T-helper 2 cell treated with Interferon-gamma antibody and Interleukin-4, amounts not matched to agents 5 μg/mL and 100 μg/mL, for 36 hours (primary cell): ENCODE measurements around the gene CTNNA2.

Experiments used
- DNase-seq: peaks from one replicate; pipeline ENCODE4 v3.0.0; 2021; ENCODE audit warnings: low spot score
- H3K27ac Mint-ChIP-seq: one replicate; pipeline ENCODE4 v1.8.0; 2021; ENCODE audit warnings: mild to moderate bottlenecking, mixed read lengths
- H3K27me3 Mint-ChIP-seq: one replicate; pipeline ENCODE4 v1.8.0; 2021; ENCODE audit warnings: low read depth, mixed read lengths
- H3K36me3 Mint-ChIP-seq: one replicate; pipeline ENCODE4 v1.8.0; 2021; ENCODE audit warnings: low read depth, mixed read lengths
- H3K4me1 Mint-ChIP-seq: one replicate; pipeline ENCODE4 v1.8.0; 2021; ENCODE audit warnings: low read depth, mixed read lengths
- H3K4me3 Mint-ChIP-seq: one replicate; pipeline ENCODE4 v1.8.0; 2022; ENCODE audit warnings: mild to moderate bottlenecking, moderate library complexity, mixed read lengths
- H3K9me3 Mint-ChIP-seq: one replicate; pipeline ENCODE4 v1.8.0; 2021; ENCODE audit warnings: mixed read lengths

CTNNA2 gene

DNA sequence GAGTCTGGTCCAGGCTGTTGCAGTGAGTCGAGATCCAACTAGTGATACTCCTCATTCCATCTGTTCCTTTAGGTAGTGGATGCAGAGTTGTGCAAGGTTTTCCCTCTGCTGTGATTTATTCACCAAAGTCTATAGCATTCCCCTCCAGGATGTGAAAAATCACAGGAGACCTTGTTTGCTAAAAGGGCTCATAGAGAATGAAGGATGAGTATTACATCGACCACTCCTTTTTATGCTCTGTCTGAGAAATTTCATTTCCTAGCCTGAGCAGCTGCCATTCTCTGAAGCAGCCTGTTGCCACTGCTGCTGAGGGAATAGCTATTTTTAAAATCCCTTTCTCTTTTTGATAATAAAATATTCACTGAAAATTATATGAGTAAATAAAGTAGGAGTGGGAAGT, 925.8 kb downstream of the CTNNA2 start:
- Mint-ChIP-seq H3K27me3 (no peaks in the 10 kb centered on the region), H3K36me3 (no peaks in the 10 kb centered on the region), H3K4me1 (no peaks in the 10 kb centered on the region), H3K4me3 (no peak overlapping the region), H3K27ac (no peak overlapping the region), H3K9me3 (peaks cover 30% of the 10 kb centered on the region)
- no peak for DNase-seq

DNA sequence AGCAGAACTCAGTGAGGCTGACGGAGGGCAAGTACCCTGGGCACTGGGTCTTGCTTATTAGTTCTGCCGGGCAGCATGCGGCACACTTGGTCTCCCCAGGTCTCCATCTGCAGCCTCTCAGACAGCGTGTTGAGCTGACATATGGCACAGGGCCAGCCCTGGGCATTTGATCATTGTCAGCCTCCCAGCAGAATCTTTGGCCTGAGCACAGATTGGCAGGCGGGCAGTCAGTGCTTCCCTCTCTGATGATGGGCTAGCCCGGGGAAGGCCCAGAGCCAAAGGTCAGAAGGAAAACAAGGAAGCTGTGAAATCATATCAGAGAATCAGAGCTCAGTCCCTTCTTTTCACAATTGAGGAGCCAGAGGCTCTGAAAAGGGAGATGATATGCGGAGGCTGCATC, 941.8 kb downstream of the CTNNA2 start:
- Mint-ChIP-seq H3K9me3 (peaks cover 32% of the 10 kb centered on the region), H3K4me1 (no peaks in the 10 kb centered on the region), H3K27me3 (no peaks in the 10 kb centered on the region), H3K4me3 (no peak overlapping the region), H3K27ac (no peak overlapping the region), H3K36me3 (no peaks in the 10 kb centered on the region)
- no peak for DNase-seq

DNA sequence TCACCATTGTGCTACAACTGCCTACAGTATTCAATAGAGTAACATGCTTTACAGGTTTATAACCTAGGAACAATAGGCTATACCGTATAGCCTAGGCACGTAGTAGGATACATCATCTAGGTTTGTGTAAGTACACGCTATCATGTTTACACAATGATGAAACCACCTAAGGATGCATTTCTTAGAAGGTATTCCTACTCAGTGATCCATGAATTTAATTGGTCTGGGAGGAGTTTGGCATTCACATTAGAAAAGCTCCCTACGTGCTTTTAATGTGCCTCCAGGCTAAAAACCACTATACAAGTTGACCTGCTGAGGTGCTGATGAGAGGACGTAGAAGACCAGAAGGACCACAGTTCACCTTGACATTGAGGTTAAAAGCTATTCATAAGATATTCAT, 946.2 kb downstream of the CTNNA2 start:
- H3K27me3 Mint-ChIP-seq, result no peaks in the 10 kb centered on the region
- H3K4me1 Mint-ChIP-seq, result no peaks in the 10 kb centered on the region
- peaks cover 29% of the 10 kb centered on the region for H3K9me3 Mint-ChIP-seq
- DNase-seq, result no peak
- no peak overlapping the region for H3K27ac Mint-ChIP-seq
- no peaks in the 10 kb centered on the region for H3K36me3 Mint-ChIP-seq
- H3K4me3 Mint-ChIP-seq, result no peak overlapping the region

DNA sequence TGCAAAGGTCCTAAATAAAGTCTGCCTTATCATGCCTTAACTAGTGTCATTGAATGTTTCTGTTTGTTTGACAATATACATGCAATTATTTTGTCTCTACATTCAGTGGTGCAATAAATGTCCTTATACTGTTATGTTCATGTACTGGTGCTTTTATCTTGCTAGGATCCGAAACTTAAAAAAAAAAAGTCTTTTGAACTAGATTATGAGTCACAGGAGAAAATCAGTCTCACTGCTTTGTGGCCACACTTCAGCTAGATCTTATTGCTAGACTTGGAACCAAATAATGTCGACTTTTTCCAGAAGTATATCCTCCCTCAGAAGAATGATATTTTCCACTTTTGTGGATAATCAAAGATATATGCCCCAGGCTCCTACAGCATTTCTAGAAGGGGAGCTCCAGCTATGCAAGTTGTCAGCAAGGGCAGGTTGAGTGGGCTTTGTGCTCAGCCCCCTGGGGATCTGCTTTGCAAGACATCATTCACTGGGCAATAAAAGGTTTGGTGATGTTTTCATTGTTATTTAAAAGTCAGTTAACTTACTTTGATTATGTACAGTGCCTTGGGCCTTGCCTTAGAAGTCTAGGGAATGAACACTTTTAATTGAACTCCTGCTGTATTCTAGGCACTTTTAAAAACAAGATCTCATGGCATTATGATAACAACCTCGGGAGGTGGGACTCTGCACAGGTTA, 948.8 kb downstream of the CTNNA2 start:
- DNase-seq, result no peak
- no peaks in the 10 kb centered on the region for H3K27me3 Mint-ChIP-seq
- H3K4me3 Mint-ChIP-seq, result no peak overlapping the region
- no peak overlapping the region for H3K27ac Mint-ChIP-seq
- no peaks in the 10 kb centered on the region for H3K36me3 Mint-ChIP-seq
- H3K9me3 Mint-ChIP-seq, result peaks cover 23% of the 10 kb centered on the region
- no peaks in the 10 kb centered on the region for H3K4me1 Mint-ChIP-seq

DNA sequence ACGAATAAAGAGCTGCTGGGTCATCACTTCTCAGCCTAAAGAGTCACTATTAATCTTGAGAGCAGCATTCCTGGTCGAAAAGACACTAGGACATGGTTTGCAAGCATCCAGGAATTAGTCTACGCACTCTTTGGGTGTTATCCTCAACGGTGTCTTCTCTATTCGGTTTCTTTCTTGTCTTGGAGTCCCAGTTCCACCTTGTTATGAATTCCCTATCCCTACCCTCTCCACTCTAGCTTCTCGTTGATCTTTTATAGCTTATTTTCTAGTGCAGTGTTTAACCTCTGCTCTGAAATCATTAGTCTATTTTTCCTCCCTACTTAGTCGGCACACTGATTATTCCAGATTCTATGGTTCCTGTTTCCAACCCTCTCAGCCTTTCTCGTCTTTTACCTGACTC, 949.8 kb downstream of the CTNNA2 start:
- Mint-ChIP-seq H3K27me3 (no peaks in the 10 kb centered on the region), H3K27ac (no peak overlapping the region)
- DNase-seq, result no peak

DNA sequence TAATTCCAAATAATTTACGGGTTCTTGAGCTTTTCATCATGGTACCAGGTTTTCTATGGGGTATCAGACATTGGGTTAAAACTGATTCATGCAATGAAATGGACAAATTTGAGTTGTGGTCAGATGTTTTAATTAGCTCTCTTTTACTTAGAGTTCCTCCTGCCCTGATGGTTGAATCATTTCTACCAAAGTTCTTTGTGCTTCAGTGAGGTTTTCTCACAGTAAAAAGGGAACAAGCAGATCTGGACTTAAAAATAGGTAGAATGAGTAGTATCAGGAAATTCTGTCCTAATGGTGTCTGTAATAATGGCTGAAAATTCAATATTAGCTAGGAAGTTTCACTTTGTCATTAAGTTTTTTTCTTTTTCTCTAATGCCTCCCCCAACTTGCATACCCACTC, 951.4 kb downstream of the CTNNA2 start:
- no peak overlapping the region for H3K4me3 Mint-ChIP-seq
- H3K9me3 Mint-ChIP-seq, result peaks cover 18% of the 10 kb centered on the region
- no peaks in the 10 kb centered on the region for H3K4me1 Mint-ChIP-seq
- H3K36me3 Mint-ChIP-seq, result no peaks in the 10 kb centered on the region
- H3K27me3 Mint-ChIP-seq, result no peaks in the 10 kb centered on the region
- no peak overlapping the region for H3K27ac Mint-ChIP-seq
- no peak for DNase-seq

More for the DNA sequence above, 949.8 kb downstream of the CTNNA2 start:
- Mint-ChIP-seq H3K4me3 (no peak overlapping the region), H3K9me3 (peaks cover 20% of the 10 kb centered on the region), H3K4me1 (no peaks in the 10 kb centered on the region), H3K36me3 (no peaks in the 10 kb centered on the region)

DNA sequence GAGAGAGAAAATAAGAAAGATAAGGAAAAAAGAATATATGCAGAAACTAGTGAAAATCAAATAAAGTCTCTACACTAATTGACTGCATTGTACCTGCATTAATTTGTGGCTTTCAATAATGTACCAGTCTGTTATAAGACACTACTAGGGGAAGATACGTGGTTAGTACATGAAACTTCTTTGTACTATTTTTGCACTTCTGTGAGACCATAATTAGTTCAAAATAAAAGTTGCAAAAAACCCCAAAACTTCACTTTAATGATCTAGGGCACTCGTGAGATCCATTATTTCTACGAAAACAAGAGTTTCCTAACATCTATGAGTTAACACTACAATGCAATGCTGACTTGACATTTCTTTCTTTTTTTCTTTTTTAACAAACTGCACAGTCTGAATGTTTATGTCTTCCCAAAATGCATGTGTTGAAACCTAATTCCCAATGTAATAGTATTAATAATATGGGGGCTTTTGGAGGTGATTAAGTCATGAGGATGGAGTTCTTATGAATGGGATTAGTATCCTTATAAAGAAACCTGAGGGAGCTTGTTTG, 954.5 kb downstream of the CTNNA2 start:
- no peaks in the 10 kb centered on the region for H3K4me1 Mint-ChIP-seq
- no peak overlapping the region for H3K27ac Mint-ChIP-seq
- no peak for DNase-seq
- H3K9me3 Mint-ChIP-seq, result peaks cover 36% of the 10 kb centered on the region
- H3K4me3 Mint-ChIP-seq, result no peak overlapping the region
- H3K36me3 Mint-ChIP-seq, result no peaks in the 10 kb centered on the region
- H3K27me3 Mint-ChIP-seq, result no peaks in the 10 kb centered on the region

DNA sequence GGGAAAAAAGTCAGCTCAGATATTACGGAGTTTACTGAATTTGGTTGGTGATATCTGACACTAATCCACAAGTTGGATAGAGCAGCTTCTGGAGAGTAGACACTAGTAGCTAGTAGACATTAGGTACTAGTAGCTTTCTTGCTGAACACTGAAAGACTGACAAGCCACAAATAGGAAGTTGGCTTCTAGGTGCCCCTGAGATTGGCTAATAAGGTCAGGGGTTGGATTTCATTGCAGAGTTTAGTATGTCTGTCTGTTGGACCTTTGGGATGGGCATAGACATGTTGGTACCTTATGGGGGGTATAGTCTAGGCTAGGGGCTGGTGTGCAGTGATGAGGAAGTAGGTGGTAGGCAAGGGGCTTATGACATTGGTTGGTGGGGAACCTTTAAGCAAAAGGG, 956.6 kb downstream of the CTNNA2 start:
- peaks cover 31% of the 10 kb centered on the region for H3K9me3 Mint-ChIP-seq
- no peaks in the 10 kb centered on the region for H3K36me3 Mint-ChIP-seq
- no peaks in the 10 kb centered on the region for H3K27me3 Mint-ChIP-seq
- no peak overlapping the region for H3K4me3 Mint-ChIP-seq
- H3K27ac Mint-ChIP-seq, result no peak overlapping the region
- no peaks in the 10 kb centered on the region for H3K4me1 Mint-ChIP-seq
- no peak for DNase-seq

DNA sequence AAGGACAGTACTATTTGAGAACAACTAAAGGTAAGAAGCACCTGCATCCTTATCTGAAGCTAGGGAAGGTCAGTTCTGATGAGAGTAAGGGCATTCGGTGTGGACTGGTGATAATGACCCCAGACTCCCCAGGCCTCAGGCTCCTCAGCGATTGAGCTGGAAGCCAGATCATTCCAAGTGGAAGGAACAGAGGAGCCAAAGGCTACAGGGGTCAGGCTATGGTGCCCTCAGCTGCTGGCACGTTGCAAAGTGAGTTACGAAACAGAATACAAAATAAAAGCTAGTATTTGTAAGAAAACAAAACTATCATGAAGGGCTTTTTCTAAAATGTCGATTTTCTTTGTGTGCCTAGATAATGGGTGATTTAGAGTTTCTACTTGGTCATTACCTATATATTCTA, 960.2 kb downstream of the CTNNA2 start:
- H3K4me1 Mint-ChIP-seq, result no peaks in the 10 kb centered on the region
- no peak overlapping the region for H3K27ac Mint-ChIP-seq
- DNase-seq, result no peak
- H3K9me3 Mint-ChIP-seq, result peaks cover 54% of the 10 kb centered on the region
- no peaks in the 10 kb centered on the region for H3K27me3 Mint-ChIP-seq
- H3K36me3 Mint-ChIP-seq, result no peaks in the 10 kb centered on the region
- no peak overlapping the region for H3K4me3 Mint-ChIP-seq

DNA sequence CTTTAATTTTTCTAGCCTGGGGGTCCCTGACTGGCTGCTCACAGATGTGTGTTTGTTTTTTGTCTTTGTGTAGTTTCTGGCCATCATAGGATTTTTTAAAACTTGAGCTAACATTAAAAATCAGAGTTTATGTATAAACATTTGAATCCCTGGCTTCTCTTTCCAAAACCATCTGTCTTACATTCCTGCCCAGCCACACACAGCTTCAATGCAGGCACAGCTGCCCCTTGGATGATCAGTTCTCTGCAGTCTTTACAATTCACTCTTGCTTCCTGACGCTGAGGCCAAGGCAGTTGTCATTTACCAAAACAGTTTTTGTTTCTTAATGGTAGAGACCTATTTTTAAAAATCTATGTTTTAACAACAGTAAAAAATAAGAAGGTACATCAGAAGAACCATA, 960.9 kb downstream of the CTNNA2 start:
- Mint-ChIP-seq H3K4me1 (no peaks in the 10 kb centered on the region), H3K9me3 (peaks cover 56% of the 10 kb centered on the region), H3K27me3 (no peaks in the 10 kb centered on the region), H3K4me3 (no peak overlapping the region), H3K27ac (no peak overlapping the region), H3K36me3 (no peaks in the 10 kb centered on the region)
- no peak for DNase-seq

DNA sequence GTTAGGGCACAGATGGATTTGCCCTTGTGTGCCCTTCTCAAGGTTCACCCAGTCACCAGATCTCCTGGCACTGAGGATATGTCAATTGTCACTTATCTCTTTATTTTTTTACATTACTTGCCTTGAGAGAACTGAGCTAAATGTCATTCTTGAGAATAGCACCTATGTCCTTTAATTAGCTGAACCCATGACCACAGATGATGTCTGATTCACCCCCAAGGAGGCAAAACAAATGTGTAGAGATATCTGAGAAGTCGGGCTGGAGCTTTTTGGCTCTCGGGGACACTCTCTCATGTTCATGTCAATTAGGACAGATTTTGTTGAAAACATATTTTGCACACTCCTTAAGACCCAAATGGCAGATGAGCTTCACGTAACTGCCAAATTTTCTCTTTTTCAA, 963.1 kb downstream of the CTNNA2 start:
- Mint-ChIP-seq H3K4me3 (no peak overlapping the region), H3K4me1 (no peaks in the 10 kb centered on the region), H3K36me3 (no peaks in the 10 kb centered on the region), H3K9me3 (peaks cover 49% of the 10 kb centered on the region), H3K27ac (no peak overlapping the region), H3K27me3 (no peaks in the 10 kb centered on the region)
- no peak for DNase-seq

DNA sequence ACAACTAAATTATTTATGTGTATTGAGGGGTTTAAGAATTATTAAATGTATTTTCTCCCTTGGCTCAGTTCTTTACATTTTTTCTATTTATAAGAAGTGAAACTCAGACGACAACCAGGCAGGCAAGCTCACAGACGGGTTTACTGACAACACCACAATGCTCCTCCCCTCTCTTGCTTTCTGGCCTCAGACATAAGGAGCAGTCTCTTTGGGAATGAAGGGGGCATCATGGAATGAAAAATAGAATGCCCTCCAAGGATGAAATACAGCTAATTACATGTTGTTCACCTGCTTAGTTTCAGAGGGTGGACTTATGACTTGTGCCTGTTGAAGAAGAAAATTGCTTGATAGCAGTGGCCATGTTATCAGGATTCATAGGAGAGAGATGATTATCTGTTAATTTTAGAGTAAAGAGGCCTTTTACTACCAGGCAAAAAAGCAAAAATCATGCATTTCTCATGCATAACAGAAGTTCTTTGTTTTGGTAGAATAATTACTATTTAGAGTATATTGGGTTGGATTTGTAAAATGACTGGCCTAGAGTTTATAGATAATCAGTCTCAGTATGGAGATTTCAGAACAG, 963.8 kb downstream of the CTNNA2 start:
- Mint-ChIP-seq H3K36me3 (no peaks in the 10 kb centered on the region), H3K4me1 (no peaks in the 10 kb centered on the region), H3K27me3 (no peaks in the 10 kb centered on the region), H3K4me3 (no peak overlapping the region), H3K9me3 (peaks cover 49% of the 10 kb centered on the region), H3K27ac (no peak overlapping the region)
- no peak for DNase-seq

DNA sequence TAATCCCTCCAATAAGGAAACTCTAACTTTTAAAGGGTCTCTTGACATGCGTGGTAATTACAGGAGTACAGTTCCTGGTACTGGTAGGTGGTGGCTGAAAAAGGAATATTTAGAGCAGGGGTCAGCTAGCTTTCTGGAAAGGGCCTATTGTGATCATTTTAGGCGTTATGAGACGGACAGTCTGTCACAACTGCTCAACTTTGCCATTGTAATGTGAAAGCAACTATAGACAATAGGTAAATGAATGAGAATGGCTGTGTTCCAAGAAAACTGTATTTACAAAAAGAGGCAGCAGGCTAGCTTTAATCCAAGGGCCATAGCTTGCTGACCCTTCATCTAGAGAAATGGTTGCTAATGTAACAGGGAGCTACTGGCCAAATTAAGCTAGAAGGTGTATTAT, 969.4 kb downstream of the CTNNA2 start:
- no peak overlapping the region for H3K4me3 Mint-ChIP-seq
- no peak overlapping the region for H3K27ac Mint-ChIP-seq
- H3K9me3 Mint-ChIP-seq, result peaks cover 28% of the 10 kb centered on the region
- H3K27me3 Mint-ChIP-seq, result no peaks in the 10 kb centered on the region
- no peaks in the 10 kb centered on the region for H3K4me1 Mint-ChIP-seq
- no peak for DNase-seq
- H3K36me3 Mint-ChIP-seq, result no peaks in the 10 kb centered on the region

DNA sequence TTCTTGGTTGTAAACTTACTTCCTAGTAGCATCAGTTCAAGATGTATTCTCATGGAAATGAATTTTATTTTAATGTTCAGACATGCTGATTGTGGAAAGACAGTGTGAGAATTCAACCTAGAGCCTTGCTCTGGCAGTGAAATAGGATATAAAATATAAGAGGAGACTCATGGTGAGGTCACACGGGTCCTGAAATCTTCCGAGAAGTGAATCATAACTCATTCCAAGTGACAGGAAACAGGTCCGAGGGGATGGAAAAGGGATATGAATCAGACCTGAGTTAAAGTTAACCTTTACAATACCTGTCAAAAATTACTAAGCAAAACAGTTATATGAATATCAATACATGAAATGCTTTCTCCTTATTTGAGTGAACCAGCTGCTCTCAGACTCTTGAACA, 976.9 kb downstream of the CTNNA2 start:
- Mint-ChIP-seq H3K9me3 (peaks cover 25% of the 10 kb centered on the region), H3K4me1 (no peaks in the 10 kb centered on the region), H3K4me3 (no peak overlapping the region), H3K27ac (no peak overlapping the region), H3K27me3 (no peaks in the 10 kb centered on the region), H3K36me3 (no peaks in the 10 kb centered on the region)
- DNase-seq, result no peak

DNA sequence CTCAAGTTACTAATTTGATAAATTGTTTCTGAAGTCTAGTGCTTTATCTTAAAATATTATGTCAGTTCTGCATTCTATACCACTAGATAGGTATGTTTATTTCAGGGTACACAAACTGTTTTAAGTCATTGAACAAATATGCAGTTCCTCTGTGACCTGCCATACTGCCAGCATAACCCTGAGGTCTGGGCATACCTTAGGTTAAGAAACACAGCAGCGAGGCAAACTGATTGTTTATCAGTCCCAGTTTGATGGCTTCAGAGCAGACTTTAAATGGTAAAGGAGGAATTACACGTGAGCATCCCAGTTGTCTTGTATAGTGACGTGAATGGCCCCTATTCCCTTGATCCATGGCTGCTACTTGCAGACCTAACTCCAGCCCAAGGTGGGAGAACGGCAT, 978.1 kb downstream of the CTNNA2 start:
- H3K4me1 Mint-ChIP-seq, result no peaks in the 10 kb centered on the region
- H3K36me3 Mint-ChIP-seq, result no peaks in the 10 kb centered on the region
- H3K9me3 Mint-ChIP-seq, result peaks cover 29% of the 10 kb centered on the region
- no peaks in the 10 kb centered on the region for H3K27me3 Mint-ChIP-seq
- no peak for DNase-seq
- no peak overlapping the region for H3K27ac Mint-ChIP-seq
- H3K4me3 Mint-ChIP-seq, result no peak overlapping the region
